ENCODE data around the gene PCDHGA7. TPM values are rescaled to one million over a fixed set of nuclear protein-coding genes. Genes with fewer than 3 reads are reported as not detected.
A peak's percentile ranks its signal among the peaks of the same experiment; 100 is the strongest.
"Not testable (repeated sequence)": the region's sequence is repeated elsewhere in the genome, so short reads cannot be mapped to it uniquely, and the experiment has no call there.

PCDHGA7 gene
- total RNA-seq (2014; rRNA removed; shearing (Covaris generic)), result 0.17 TPM in 1 of 2 replicates, not detected in the other

DNA sequence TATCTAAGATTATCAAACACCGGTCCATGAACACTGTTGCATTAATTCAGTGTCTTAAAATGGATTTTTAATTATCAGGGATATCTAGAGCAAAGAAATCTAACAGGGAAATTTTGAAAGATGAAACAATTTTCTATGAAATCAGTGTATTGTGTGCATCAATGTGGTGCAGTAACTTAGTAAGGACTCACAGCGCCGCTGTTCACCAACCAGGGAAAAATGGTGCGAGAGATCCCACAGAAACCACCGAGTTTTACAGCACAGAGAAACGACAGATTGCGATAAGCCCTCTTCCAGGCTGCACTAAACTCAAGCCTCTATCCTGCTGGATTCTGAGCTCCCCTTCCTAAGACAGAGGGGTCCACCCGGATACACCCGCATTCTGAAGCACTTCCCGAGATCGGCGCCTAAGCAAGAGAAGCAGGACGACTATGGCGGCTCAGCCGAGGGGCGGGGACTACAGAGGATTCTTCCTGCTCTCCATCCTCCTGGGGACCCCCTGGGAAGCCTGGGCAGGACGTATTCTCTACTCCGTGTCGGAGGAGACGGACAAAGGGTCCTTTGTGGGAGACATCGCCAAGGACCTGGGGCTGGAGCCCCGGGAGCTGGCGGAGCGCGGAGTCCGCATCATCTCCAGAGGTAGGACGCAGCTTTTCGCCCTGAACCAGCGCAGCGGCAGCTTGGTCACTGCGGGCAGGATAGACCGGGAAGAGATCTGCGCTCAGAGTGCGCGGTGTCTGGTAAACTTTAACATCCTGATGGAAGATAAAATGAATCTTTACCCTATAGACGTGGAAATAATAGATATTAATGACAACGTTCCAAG, at the start of gene PCDHGA7:
Gene PCDHGA7 (plus strand): TSS at position 274 of the 826 bp plus-strand sequence. CDS start 158 bp downstream, at position 432.
- DNase-seq (ENCODE audit: low read depth), result no peak

DNA sequence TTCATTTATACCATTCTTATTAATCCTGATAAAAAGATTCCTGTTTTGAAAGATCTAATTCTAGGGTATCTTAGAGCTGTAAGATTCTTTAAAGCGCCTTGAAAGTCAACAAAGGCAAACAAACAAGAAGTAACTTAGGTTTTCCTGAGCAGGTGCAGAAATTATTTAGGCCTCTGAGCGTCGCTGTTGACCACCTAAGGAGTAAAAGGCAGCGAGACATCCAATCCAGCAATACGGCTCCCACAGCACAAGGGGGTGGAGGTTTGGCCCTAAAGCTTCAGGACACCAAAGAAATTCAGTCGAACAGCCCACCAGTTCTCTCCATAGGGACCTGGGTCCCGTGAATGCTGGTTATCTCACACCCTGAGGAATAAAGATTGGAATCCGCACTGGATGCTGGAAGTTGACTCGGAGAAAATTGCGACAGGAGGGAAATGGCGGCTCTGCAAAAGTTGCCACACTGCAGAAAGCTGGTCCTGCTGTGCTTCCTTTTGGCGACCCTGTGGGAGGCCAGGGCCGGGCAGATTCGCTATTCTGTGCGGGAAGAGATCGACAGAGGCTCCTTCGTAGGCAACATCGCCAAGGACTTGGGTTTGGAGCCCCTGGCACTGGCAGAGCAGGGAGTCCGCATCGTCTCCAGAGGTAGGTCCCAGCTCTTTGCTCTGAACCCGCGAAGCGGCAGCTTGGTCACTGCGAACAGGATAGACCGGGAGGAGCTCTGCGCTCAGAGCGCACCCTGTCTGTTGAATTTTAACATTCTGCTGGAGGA, 43.8 kb upstream of the PCDHGA7 start, which contains the start of gene PCDHGA2:
Gene PCDHGA2 (plus strand): TSS at position 223 of the 769 bp plus-strand sequence.
- no peak for DNase-seq (ENCODE audit: low read depth)

DNA sequence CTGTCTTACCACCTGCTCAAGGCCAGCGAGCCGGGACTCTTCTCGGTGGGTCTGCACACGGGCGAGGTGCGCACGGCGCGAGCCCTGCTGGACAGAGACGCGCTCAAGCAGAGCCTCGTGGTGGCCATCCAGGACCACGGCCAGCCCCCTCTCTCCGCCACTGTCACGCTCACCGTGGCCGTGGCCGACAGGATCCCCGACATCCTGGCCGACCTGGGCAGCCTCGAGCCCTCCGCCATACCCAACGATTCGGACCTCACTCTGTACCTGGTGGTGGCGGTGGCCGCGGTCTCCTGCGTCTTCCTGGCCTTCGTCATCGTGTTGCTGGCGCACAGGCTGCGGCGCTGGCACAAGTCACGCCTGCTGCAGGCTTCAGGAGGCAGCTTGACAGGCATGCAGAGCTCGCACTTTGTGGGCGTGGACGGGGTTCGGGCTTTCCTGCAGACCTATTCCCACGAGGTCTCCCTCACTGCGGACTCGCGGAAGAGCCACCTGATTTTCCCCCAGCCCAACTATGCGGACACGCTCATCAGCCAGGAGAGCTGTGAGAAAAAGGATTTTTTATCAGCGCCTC, 41.7 kb upstream of the PCDHGA7 start:
- DNase-seq (ENCODE audit: low read depth), result not testable (repeated sequence)

DNA sequence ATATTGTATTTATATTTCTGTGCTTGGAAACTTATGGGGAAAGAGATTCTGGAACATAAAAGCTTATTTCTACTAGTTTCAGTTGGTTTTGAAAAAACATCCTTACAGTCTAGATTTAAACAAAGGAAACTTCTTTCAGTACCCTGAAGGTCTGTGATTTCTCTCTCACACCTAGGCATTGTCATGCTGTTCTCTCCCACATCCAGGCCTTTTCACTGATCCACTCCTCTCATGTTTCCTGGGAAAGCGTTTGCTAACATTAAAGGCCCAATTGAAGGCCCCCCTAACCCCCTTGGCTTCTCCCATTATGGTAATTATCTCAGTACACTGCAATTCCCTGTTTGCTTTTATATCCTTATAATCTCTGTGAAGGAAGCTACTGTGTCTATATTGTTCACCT, 39.8 kb upstream of the PCDHGA7 start:
- no peak for DNase-seq (ENCODE audit: low read depth)

DNA sequence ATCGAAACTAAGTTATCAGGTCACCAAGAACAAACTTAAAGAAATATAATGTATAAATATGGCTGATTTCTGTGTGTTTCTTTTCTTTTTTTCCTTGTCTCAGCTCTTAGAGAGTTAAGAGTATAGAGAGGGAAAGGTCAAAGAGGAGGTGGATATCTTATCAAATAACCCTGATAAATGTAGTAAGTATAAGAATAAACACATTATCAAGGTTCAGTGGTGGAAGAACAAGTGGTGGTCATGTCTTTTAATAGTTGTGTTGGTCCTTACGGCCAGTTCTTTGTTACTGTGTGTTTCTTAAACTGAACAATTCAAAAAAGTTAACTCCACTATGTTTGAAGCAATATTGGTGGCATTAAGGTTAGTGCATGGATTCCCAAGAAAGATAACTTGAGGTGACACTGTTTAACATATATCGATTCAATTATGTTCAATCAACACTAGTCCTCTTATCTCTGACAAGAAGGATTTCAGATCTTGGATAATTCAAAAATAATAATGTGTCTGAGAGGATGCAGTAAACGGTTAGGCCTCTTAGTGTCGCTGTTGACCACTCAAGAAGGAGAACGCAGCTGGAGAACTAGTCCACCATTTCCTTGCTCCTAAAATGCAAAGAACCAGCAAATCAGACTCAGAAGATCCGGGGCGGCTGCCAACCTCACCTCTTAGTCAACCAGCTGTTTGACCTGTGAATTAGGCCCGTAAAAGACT, 39.1 kb upstream of the PCDHGA7 start, which contains the start of gene PCDHGA3:
Gene PCDHGA3 (plus strand): TSS at position 588 of the 711 bp plus-strand sequence. CDS start 205 bp downstream, outside the sequence.
- DNase-seq (ENCODE audit: low read depth), result no peak

DNA sequence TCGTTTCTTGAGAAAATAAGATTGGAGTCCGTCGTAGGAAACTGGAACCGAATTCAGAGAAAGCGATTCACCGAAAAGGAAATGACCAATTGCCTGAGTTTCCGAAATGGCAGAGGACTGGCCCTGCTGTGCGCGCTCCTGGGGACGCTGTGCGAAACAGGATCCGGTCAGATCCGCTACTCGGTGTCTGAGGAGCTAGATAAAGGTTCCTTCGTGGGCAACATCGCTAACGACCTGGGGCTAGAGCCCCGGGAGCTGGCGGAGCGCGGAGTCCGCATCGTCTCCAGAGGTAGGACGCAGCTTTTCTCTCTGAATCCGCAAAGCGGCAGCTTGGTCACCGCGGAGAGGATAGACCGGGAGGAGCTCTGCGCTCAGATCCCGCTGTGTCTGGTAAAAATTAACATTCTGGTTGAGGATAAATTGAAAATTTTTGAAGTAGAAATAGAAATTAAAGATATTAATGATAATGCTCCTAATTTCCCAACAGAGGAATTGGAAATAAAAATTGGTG, 38.5 kb upstream of the PCDHGA7 start:
- DNase-seq (ENCODE audit: low read depth), result no peak

DNA sequence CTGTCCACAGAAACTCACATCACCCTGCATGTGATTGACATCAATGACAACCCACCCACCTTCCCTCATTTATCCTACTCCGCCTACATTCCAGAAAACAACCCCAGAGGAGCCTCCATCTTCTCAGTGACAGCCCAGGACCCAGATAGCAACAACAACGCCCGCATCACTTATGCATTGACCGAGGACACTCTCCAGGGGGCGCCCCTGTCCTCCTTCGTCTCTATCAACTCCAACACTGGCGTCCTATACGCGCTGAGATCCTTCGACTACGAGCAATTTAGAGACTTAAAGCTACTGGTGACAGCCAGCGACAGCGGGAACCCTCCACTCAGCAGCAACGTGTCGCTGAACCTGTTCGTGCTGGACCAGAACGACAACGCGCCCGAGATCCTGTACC, 37.2 kb upstream of the PCDHGA7 start:
- no peak for DNase-seq (ENCODE audit: low read depth)

DNA sequence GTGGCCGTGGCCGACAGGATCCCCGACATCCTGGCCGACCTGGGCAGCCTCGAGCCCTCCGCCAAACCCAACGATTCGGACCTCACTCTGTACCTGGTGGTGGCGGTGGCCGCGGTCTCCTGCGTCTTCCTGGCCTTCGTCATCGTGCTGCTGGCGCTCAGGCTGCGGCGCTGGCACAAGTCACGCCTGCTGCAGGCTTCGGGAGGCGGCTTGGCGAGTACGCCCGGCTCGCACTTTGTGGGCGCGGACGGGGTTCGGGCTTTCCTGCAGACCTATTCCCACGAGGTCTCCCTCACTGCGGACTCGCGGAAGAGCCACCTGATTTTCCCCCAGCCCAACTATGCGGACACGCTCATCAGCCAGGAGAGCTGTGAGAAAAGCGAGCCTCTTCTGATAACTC, 36.5 kb upstream of the PCDHGA7 start:
- DNase-seq (ENCODE audit: low read depth), result not testable (repeated sequence)

DNA sequence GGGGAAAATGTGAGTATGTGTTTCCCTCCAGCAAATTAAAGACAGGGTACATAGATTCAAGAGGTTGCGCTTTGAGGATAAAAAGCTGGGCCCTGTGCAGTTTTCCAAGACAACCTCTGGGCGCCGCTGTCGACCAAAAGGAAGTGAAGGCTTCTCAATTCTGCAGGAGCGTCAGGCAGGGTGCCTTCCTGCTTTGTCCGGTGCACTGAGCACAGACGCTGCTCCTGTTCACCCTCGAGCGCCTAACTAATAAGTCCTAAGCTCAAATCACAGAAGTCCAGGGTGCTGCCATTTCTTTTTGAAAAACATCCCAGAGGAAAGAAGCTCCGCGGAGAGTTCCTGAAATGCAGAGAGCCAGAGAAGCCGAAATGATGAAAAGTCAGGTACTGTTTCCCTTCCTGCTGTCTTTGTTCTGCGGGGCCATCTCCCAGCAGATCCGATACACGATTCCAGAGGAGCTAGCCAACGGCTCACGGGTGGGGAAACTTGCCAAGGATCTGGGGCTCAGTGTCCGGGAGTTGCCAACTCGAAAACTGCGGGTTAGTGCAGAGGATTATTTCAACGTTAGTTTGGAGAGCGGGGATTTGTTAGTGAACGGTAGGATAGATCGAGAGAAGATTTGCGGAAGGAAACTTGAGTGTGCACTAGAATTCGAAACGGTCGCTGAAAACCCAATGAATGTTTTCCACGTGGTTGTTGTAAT, 32.5 kb upstream of the PCDHGA7 start, which contains the start of gene PCDHGB1:
Gene PCDHGB1 (plus strand): TSS at position 183 of the 703 bp plus-strand sequence. CDS start 162 bp downstream, at position 345.
- DNase-seq (ENCODE audit: low read depth), result peak; percentile 86

DNA sequence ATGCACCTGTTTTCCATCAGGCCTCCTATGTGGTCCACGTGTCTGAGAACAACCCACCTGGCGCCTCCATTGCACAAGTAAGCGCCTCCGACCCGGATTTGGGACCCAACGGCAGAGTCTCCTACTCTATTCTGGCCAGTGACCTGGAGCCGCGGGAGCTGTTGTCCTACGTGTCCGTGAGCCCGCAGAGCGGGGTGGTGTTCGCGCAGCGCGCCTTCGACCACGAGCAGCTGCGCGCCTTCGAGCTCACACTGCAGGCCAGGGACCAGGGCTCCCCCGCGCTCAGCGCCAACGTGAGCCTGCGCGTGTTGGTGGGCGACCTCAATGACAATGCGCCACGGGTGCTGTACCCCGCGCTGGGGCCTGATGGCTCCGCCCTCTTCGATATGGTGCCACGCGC, 31.0 kb upstream of the PCDHGA7 start:
- DNase-seq (ENCODE audit: low read depth), result no peak

DNA sequence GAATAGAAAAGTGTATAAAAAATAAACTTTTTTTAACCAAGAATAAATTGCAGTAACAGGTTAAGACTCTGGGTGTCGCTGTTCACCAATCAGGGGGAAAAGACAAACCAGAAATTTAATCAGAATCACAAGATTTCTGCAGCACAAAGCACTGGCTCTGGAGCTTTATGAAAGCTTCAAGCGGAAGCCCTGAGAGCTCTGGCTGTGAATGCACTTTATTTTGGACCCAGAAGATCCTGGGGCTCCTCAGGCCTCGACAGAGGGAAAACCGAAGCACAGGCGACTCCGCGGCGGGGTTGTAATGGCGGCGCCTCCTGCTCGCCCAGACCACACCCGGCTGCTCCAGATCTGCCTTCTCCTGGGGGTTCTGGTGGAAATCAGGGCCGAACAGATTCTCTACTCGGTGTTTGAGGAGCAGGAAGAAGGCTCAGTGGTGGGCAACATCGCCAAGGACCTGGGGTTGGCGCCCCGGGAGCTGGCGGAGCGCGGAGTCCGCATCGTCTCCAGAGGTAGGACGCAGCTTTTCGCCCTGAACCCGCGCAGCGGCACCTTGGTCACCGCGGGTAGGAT, 27.6 kb upstream of the PCDHGA7 start, which contains the start of gene PCDHGA4:
Gene PCDHGA4 (plus strand): TSS at position 122 of the 570 bp plus-strand sequence. CDS start 87 bp downstream, at position 209.
- DNase-seq (ENCODE audit: low read depth), result no peak

DNA sequence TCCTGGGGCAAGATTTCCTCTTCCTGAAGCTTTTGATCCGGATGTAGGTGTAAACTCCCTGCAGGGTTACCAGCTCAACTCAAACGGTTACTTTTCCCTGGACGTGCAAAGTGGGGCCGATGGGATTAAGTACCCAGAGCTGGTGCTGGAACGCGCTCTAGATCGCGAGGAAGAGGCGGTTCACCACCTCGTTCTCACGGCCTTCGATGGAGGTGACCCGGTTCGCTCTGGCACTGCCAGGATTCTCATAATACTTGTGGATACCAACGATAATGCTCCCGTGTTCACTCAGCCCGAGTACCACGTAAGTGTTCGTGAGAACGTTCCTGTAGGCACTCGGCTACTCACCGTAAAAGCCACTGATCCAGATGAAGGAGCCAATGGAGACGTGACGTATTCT, 26.9 kb upstream of the PCDHGA7 start:
- no peak for DNase-seq (ENCODE audit: low read depth)

DNA sequence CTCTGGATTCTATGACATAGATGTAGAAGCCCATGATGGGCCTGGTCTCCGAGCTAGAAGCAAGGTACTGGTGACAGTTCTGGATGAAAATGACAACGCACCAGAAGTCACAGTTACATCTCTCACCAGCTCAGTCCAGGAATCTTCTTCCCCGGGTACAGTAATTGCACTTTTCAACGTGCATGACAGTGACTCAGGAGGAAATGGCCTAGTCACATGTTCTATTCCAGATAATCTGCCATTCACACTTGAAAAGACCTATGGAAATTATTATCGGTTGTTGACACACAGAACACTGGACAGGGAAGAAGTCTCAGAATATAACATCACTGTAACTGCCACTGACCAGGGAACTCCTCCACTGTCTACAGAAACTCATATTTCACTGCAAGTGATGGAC, 26.4 kb upstream of the PCDHGA7 start:
- DNase-seq (ENCODE audit: low read depth), result no peak

DNA sequence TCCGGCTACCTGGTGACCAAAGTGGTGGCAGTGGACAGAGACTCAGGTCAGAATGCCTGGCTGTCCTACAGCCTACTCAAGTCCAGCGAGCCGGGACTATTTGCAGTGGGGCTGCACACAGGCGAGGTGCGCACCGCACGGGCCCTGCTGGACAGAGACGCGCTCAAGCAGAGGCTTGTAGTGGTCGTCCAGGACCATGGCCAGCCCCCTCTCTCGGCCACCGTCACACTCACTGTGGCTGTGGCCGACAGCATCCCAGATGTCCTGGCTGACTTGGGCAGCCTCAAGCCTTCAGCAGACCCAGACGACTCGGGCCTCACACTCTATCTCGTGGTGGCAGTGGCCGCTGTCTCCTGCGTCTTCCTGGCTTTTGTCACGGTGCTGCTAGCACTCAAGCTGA, 25.6 kb upstream of the PCDHGA7 start:
- DNase-seq (ENCODE audit: low read depth), result no peak

DNA sequence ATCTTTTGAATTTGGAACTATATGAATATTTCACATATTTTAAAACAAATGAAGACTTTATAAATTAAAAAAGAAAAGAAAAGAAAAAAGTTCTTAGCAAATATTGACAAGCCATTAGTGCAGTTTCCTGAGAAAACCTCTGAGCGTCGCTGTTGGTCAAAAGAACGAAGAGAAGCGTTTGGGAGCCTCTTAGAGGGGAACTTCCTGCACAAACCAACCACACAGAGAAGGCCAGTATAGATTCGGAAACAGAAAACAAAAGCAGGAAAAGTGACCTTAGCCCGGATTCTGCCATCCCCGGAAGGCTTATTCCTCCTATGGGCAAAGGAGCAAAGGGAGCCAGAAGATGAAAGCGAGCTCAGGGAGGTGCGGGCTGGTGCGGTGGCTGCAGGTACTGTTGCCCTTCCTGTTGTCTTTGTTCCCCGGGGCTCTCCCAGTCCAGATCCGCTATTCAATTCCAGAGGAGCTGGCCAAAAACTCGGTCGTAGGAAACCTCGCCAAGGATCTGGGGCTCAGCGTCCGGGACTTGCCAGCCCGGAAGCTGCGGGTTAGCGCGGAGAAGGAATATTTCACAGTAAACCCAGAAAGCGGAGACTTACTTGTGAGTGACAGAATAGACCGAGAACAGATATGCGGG, 22.6 kb upstream of the PCDHGA7 start, which contains the start of gene PCDHGB2:
Gene PCDHGB2 (plus strand): TSS at position 205 of the 637 bp plus-strand sequence. CDS start 142 bp downstream, at position 347.
- DNase-seq (ENCODE audit: low read depth), result peak; percentile 9

DNA sequence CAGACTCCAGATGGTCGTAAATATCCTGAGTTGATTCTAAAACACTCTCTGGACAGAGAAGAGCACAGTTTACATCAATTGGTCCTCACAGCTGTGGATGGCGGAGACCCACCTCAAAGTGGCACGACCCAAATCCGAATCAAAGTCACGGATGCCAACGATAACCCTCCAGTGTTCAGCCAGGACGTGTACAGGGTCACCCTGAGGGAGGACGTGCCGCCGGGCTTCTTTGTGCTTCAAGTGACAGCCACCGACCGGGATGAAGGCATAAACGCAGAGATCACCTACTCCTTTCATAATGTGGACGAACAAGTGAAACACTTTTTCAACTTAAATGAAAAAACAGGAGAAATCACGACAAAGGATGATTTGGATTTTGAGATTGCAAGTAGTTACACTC, 21.9 kb upstream of the PCDHGA7 start:
- no peak for DNase-seq (ENCODE audit: low read depth)

DNA sequence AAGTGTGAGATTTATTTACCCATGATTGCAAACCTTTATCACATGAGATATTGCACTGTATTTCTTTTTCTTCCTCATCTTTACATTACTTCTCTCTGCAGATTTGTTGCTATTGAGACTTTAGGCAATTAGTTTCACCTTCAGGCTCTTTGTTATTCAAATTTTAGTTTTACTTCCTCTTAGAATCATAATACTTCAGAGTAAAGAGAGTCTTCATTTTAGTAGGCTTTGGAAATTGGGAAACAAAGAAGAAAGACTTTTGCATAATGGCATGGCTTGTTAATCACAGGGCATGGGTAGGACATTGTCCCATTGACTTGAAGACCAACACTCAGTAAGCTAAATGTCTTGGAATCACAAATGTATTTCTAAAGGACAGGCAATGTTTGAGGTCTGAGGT, 19.8 kb upstream of the PCDHGA7 start:
- no peak for DNase-seq (ENCODE audit: low read depth)

DNA sequence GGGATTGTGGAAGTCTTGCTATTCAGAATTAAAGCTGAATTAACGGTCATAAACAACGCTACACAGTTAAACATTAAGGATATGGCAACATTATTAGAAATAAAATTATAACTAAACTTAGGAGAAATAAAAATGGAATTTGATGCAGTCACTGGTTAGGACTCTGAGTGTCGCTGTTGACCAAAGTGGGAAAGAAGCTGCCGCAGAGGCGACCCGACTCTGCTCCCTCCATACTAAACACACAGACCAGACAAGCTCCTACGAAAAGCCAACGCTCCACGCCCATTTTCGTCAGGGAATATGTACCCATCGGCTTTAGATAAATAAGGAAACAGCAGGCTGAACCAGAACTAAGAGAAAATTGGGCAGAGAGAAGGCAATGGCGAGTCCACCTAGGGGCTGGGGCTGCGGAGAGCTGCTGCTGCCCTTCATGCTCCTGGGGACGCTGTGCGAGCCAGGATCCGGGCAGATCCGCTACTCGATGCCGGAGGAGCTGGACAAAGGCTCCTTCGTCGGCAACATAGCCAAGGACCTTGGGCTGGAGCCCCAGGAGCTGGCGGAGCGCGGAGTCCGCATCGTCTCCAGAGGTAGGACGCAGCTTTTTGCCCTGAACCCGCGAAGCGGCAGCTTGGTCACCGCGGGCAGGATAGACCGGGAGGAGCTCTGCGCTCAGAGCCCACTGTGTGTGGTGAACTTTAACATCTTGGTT, 18.4 kb upstream of the PCDHGA7 start, which contains the start of gene PCDHGA5:
Gene PCDHGA5 (plus strand): TSS at position 211 of the 709 bp plus-strand sequence. CDS start 169 bp downstream, at position 380.
- no peak for DNase-seq (ENCODE audit: low read depth)

Data from M059J (cell line).